Breast epithelium (tissue), 4 donors: ENCODE measurements around the gene GATAD2A. TPM values are rescaled to one million over a fixed set of nuclear protein-coding genes. Genes with fewer than 3 reads are reported as not detected.

ENCODE experiments used
- DNase-seq, 2 donors: peaks; one replicate each; pipeline ENCODE4 v3.0.0-alpha.2; 2019; ENCODE audit warnings: low spot score in 2 of 2
- H3K27ac ChIP-seq, 2 donors: fragments of 200-600 bp; sonication (generic) in 1 of 2; one replicate each; pipeline ENCODE4 v1.5.1; 2016 to 2019; ENCODE audit warnings: mild to moderate bottlenecking in 1 of 2
- H3K27me3 ChIP-seq, 2 donors: fragments of 200-600 bp; sonication (generic) in 1 of 2; one replicate each; pipeline versions ENCODE4 v1.5.1 to v1.6.0; 2017 to 2019; ENCODE audit warnings: control low read depth in 1 of 2, mild to moderate bottlenecking in 1 of 2
- H3K36me3 ChIP-seq: fragments of 200-600 bp; one replicate; pipeline ENCODE4 v1.5.1; 2019
- H3K4me1 ChIP-seq, 2 donors: fragments of 200-600 bp; sonication (generic); one replicate each; pipeline ENCODE4 v1.5.1; 2016 to 2019; ENCODE audit warnings: control low read depth in 1 of 2
- H3K4me3 ChIP-seq, 3 donors: fragments of 200-600 bp; sonication (generic); 1 replicate in 2 of 3; 2 replicates in 1 of 3; pipeline ENCODE4 v1.5.1; 2016 to 2019; ENCODE audit warnings: mild to moderate bottlenecking in 3 of 3, moderate library complexity in 2 of 3
- H3K9me3 ChIP-seq, 2 donors: fragments of 200-600 bp; sonication (generic) in 1 of 2; one replicate each; pipeline ENCODE4 v1.5.1; 2016 to 2019; ENCODE audit warnings: control low read depth in 1 of 2
- POLR2A ChIP-seq: fragments of 450-650 bp; IDR thresholded peaks from one replicate; pipeline ENCODE4 v1.6.1; 2016; ENCODE audit warnings: antibody characterized with exemption, mild to moderate bottlenecking, moderate library complexity
- POLR2AphosphoS5 ChIP-seq, 3 donors: sonication (generic); formaldehyde crosslinking; IDR thresholded peaks; one replicate each; pipeline ENCODE4 v1.6.1; 2017; ENCODE audit warnings: antibody characterized with exemption in 3 of 3
- intact Hi-C: fragments of 100-400 bp; cut with DNase I; formaldehyde crosslinking; loops from one replicate; pipeline ENCODE4 v1.15.1; 2023; ENCODE audit warnings: low total_unique reads
- total RNA-seq, 3 donors: library from RNA; depleted of rRNA; stranded (reverse); fragments of >200 nt; gene quantifications; one replicate each; pipeline ENCODE4 v1.1.0, GENCODE V29; 2016
- TF ChIP-seq, protein P1 (sequence below), 3 donors: fragments of 450-650 bp; IDR thresholded peaks; one replicate each; pipeline ENCODE4 v1.5.1; 2016 to 2017; ENCODE audit warnings: antibody characterized with exemption in 3 of 3, mild to moderate bottlenecking in 3 of 3, moderate library complexity in 3 of 3

The GATAD2A gene
- total RNA-seq, 3 donors from 2014 or later, result 29.1 to 38.7 (median 33.6) TPM

GRCh38 chr19:19426216-19426615 is 20.7 kb downstream of the GATAD2A start:
- TF ChIP-seq, protein P1, sequence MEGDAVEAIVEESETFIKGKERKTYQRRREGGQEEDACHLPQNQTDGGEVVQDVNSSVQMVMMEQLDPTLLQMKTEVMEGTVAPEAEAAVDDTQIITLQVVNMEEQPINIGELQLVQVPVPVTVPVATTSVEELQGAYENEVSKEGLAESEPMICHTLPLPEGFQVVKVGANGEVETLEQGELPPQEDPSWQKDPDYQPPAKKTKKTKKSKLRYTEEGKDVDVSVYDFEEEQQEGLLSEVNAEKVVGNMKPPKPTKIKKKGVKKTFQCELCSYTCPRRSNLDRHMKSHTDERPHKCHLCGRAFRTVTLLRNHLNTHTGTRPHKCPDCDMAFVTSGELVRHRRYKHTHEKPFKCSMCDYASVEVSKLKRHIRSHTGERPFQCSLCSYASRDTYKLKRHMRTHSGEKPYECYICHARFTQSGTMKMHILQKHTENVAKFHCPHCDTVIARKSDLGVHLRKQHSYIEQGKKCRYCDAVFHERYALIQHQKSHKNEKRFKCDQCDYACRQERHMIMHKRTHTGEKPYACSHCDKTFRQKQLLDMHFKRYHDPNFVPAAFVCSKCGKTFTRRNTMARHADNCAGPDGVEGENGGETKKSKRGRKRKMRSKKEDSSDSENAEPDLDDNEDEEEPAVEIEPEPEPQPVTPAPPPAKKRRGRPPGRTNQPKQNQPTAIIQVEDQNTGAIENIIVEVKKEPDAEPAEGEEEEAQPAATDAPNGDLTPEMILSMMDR (IDR thresholded peaks at IDR 0.05), result no peak
- TF ChIP-seq POLR2AphosphoS5 (IDR thresholded peaks at IDR 0.05) (no peak), POLR2A (no peak)

GRCh38 chr19:19426799-19427198 is 21.3 kb downstream of the GATAD2A start:
- no peaks in the 10 kb centered on the region for H3K9me3 ChIP-seq
- TF ChIP-seq POLR2A (no peak), POLR2AphosphoS5 (IDR thresholded peaks at IDR 0.05) (no peak)
- TF ChIP-seq, protein P1 (IDR thresholded peaks at IDR 0.05), result no peak
- intact Hi-C loops, result no loop called here
- H3K36me3 ChIP-seq, result no peaks in the 10 kb centered on the region
- H3K4me3 ChIP-seq, result no peak overlapping the region
- H3K27ac ChIP-seq, result no peak overlapping the region
- no peaks in the 10 kb centered on the region for H3K4me1 ChIP-seq
- no peaks in the 10 kb centered on the region for H3K27me3 ChIP-seq
- DNase-seq, result no peak

More at GRCh38 chr19:19426216-19426615, 20.7 kb downstream of the GATAD2A start:
- H3K36me3 ChIP-seq, result no peaks in the 10 kb centered on the region
- no peak overlapping the region for H3K4me3 ChIP-seq
- no peak overlapping the region for H3K27ac ChIP-seq
- H3K27me3 ChIP-seq, result no peaks in the 10 kb centered on the region
- no peak for DNase-seq
- intact Hi-C loops, result no loop called here
- H3K9me3 ChIP-seq, result no peaks in the 10 kb centered on the region
- no peaks in the 10 kb centered on the region for H3K4me1 ChIP-seq

GRCh38 chr19:19427302-19427701 is 21.8 kb downstream of the GATAD2A start:
- H3K36me3 ChIP-seq, result no peaks in the 10 kb centered on the region
- no peak overlapping the region for H3K27ac ChIP-seq
- no peaks in the 10 kb centered on the region for H3K9me3 ChIP-seq
- H3K27me3 ChIP-seq, result no peaks in the 10 kb centered on the region
- H3K4me1 ChIP-seq, result no peaks in the 10 kb centered on the region
- intact Hi-C loops, result no loop called here
- no peak overlapping the region for H3K4me3 ChIP-seq
- TF ChIP-seq POLR2A (no peak), POLR2AphosphoS5 (IDR thresholded peaks at IDR 0.05) (no peak)
- TF ChIP-seq, protein P1 (IDR thresholded peaks at IDR 0.05), result no peak
- no peak for DNase-seq

DNA sequence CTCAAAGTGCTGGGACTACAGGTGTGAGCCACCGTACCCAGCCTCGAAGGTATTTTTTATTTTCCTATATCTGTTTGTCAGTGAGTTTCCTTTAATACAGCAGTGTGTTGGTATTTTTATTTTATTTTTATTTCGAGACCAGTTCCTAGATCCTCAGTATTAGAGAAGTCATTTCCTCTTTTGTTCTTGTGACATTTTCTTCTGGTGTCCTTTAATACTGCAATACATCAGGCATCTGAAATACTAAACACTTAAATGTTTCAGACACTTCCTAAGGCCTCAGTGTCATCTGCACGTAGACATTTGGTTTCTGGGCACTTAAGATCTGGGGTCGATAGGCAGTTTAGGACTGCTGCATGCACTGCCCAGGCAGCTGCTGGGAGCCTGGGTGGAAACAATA is 22.5 kb downstream of the GATAD2A start:
- H3K4me3 ChIP-seq, result no peak overlapping the region
- no peak for DNase-seq
- no peaks in the 10 kb centered on the region for H3K36me3 ChIP-seq
- no peaks in the 10 kb centered on the region for H3K27me3 ChIP-seq
- H3K4me1 ChIP-seq, result no peaks in the 10 kb centered on the region
- H3K9me3 ChIP-seq, result no peaks in the 10 kb centered on the region
- no peak overlapping the region for H3K27ac ChIP-seq
- intact Hi-C loops, result no loop called here
- TF ChIP-seq POLR2AphosphoS5 (IDR thresholded peaks at IDR 0.05), result no peak

DNA sequence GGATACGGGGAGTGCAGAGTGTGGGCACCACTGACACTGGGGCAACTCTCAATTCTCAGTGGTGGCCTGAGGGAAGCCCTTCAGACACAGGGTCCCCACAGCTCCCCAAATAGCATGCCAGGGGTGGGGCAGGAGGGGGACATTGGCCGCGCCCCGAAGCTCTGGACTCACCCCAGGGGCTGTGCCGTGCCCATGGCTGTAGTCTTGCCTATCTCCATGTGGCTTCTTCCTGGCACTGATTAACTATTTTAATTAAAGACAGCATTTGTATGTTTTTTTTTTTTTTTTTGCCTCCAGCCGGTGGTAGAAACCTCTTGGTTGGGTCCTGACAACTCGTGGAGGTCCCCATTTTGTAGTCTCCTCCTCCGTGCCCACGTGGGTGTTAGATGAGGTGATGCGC is 23.3 kb downstream of the GATAD2A start:
- no peaks in the 10 kb centered on the region for H3K27me3 ChIP-seq
- no peak overlapping the region for H3K4me3 ChIP-seq
- intact Hi-C loops, result no loop called here
- DNase-seq, result no peak
- H3K9me3 ChIP-seq, result no peaks in the 10 kb centered on the region
- no peaks in the 10 kb centered on the region for H3K36me3 ChIP-seq
- TF ChIP-seq, protein P1 (IDR thresholded peaks at IDR 0.05), result no peak
- no peak for TF ChIP-seq POLR2AphosphoS5 (IDR thresholded peaks at IDR 0.05)
- TF ChIP-seq POLR2A, result no peak
- no peak overlapping the region for H3K27ac ChIP-seq
- H3K4me1 ChIP-seq, result no peaks in the 10 kb centered on the region

DNA sequence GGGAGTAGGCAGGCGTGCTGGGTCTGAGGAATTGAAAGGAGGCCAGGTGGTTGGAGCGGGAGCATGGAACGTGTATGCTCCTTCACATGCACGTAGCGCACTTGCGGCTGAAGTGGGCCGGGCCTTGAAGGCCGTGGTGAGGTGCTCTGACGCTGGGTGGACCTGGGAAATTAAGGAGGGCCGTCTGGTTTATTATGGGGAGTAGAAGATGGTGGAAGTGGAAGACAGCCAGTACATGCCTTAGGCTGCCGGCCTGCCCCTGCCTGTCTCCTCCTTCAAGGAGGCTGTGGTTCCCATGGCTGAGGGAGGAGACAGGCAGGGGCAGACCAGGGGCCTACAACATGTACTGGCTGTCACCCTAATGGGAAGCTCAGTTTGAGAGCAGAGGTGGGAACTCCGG is 23.9 kb downstream of the GATAD2A start:
- Histone ChIP-seq H3K27me3 (no peaks in the 10 kb centered on the region), H3K4me1 (peaks cover 0 to 4% of the 10 kb centered on the region in 2 donors), H3K4me3 (no peak overlapping the region), H3K27ac (no peak overlapping the region), H3K9me3 (no peaks in the 10 kb centered on the region), H3K36me3 (no peaks in the 10 kb centered on the region)
- DNase-seq, result no peak
- TF ChIP-seq POLR2AphosphoS5 (IDR thresholded peaks at IDR 0.05) (no peak), POLR2A (no peak)
- TF ChIP-seq, protein P1 (IDR thresholded peaks at IDR 0.05), result no peak
- intact Hi-C loops, result no loop called here
